Karpas-422 (cell line): ENCODE results near the gene SCN5A. TPM values are rescaled to one million over a fixed set of nuclear protein-coding genes. Genes with fewer than 3 reads are reported as not detected.

Experiments used
- DNase-seq: peaks from one replicate; pipeline ENCODE4 v3.0.0-alpha.2; 2015
- H2AFZ ChIP-seq: fragments of 200-600 bp; sonication (generic); 2 replicates; pipeline ENCODE4 v1.6.1; 2014; ENCODE audit warnings: antibody characterized with exemption, low read length, mixed read lengths
- H3K27ac ChIP-seq: fragments of 200-600 bp; sonication (generic); 2 replicates; pipeline ENCODE4 v1.5.1; 2014; ENCODE audit warnings: mild to moderate bottlenecking, low read length, moderate library complexity
- H3K27me3 ChIP-seq: fragments of 200-600 bp; sonication (generic); 2 replicates; pipeline ENCODE4 v1.6.1; 2014; ENCODE audit warnings: low read length, mixed read lengths
- H3K36me3 ChIP-seq: fragments of 200-600 bp; sonication (generic); 2 replicates; pipeline ENCODE4 v1.6.1; 2014; ENCODE audit warnings: low read length, mixed read lengths; ENCODE audit not compliant: insufficient read depth
- H3K4me1 ChIP-seq: fragments of 200-600 bp; sonication (generic); 2 replicates; pipeline ENCODE4 v1.6.1; 2014; ENCODE audit warnings: mild to moderate bottlenecking, low read length, mixed read lengths
- H3K4me2 ChIP-seq: fragments of 200-600 bp; sonication (generic); 2 replicates; pipeline ENCODE4 v1.6.1; 2014; ENCODE audit warnings: low read length, low read depth, mild to moderate bottlenecking; ENCODE audit not compliant: poor library complexity, severe bottlenecking
- H3K4me3 ChIP-seq: fragments of 200-600 bp; sonication (generic); 2 replicates; pipeline ENCODE4 v1.5.1; 2014; ENCODE audit warnings: mild to moderate bottlenecking, antibody characterized with exemption, low read length, mixed read lengths
- H3K79me2 ChIP-seq: fragments of 200-600 bp; sonication (generic); 2 replicates; pipeline ENCODE4 v1.6.1; 2014; ENCODE audit warnings: mild to moderate bottlenecking, low read length, mixed read lengths
- H3K9ac ChIP-seq: fragments of 200-600 bp; sonication (generic); 2 replicates; pipeline ENCODE4 v1.6.0; 2014; ENCODE audit warnings: low read length
- H3K9me2 ChIP-seq: fragments of 200-600 bp; sonication (generic), shearing (Covaris generic); replicated peaks from 2 replicates; pipeline ENCODE4 v1.6.0; 2014; ENCODE audit warnings: mild to moderate bottlenecking, low read length, moderate library complexity; ENCODE audit not compliant: insufficient read depth
- H3K9me3 ChIP-seq: fragments of 300-700, 200-600 bp; sonication (generic); 2 replicates; pipeline ENCODE4 v1.6.1; 2014; ENCODE audit warnings: low read length, mixed read lengths
- H4K20me1 ChIP-seq: fragments of 200-600 bp; sonication (generic); 2 replicates; pipeline ENCODE4 v1.6.1; 2014; ENCODE audit warnings: mild to moderate bottlenecking, antibody characterized with exemption, low read length, low read depth; ENCODE audit not compliant: insufficient read depth
- total RNA-seq: library from RNA; depleted of rRNA; stranded (reverse); fragments of >200 nt; shearing (Covaris generic); gene quantifications from 2 replicates; pipeline ENCODE4 v1.2.3, GENCODE V29; 2014; ENCODE audit warnings: low replicate concordance

SCN5A gene
- total RNA-seq, 1 experiment from 2014 or later: not detected

- no peaks in the 10 kb centered on the region for H4K20me1 ChIP-seq
- H2AFZ ChIP-seq: no peak overlapping the region
- H3K4me1 ChIP-seq: no peaks in the 10 kb centered on the region
- no peak overlapping the region for H3K9ac ChIP-seq
- H3K4me3 ChIP-seq: no peak overlapping the region
- no peaks in the 10 kb centered on the region for H3K27me3 ChIP-seq
- no peak for DNase-seq
- H3K27ac ChIP-seq: no peak overlapping the region
- no peaks in the 10 kb centered on the region for H3K36me3 ChIP-seq
- H3K9me3 ChIP-seq: no peaks in the 10 kb centered on the region
- H3K79me2 ChIP-seq: no peaks in the 10 kb centered on the region
- no peaks in the 10 kb centered on the region for H3K9me2 ChIP-seq
- no peak overlapping the region for H3K4me2 ChIP-seq
Observed at GRCh38 chr3:38587548-38588131, 61.8 kb downstream of the SCN5A start.

GRCh38 chr3:38586546-38587520 is 62.7 kb downstream of the SCN5A start:
- Histone ChIP-seq H3K27ac (no peak overlapping the region), H4K20me1 (no peaks in the 10 kb centered on the region), H3K79me2 (no peaks in the 10 kb centered on the region), H3K36me3 (no peaks in the 10 kb centered on the region), H3K27me3 (no peaks in the 10 kb centered on the region), H3K9me3 (no peaks in the 10 kb centered on the region), H3K4me1 (no peaks in the 10 kb centered on the region), H3K9me2 (no peaks in the 10 kb centered on the region), H3K9ac (no peak overlapping the region), H3K4me3 (no peak overlapping the region), H3K4me2 (no peak overlapping the region), H2AFZ (no peak overlapping the region)
- DNase-seq: no peak

GRCh38 chr3:38585791-38586420 is 63.6 kb downstream of the SCN5A start:
- H3K79me2 ChIP-seq: no peaks in the 10 kb centered on the region
- no peak overlapping the region for H3K4me3 ChIP-seq
- H3K36me3 ChIP-seq: no peaks in the 10 kb centered on the region
- H3K27me3 ChIP-seq: no peaks in the 10 kb centered on the region
- H3K9ac ChIP-seq: no peak overlapping the region
- no peak for DNase-seq
- no peaks in the 10 kb centered on the region for H3K9me2 ChIP-seq
- H3K27ac ChIP-seq: no peak overlapping the region
- no peak overlapping the region for H2AFZ ChIP-seq
- no peaks in the 10 kb centered on the region for H3K4me1 ChIP-seq
- no peaks in the 10 kb centered on the region for H4K20me1 ChIP-seq
- no peak overlapping the region for H3K4me2 ChIP-seq
- H3K9me3 ChIP-seq: no peaks in the 10 kb centered on the region

GRCh38 chr3:38583688-38584087 is 65.8 kb downstream of the SCN5A start:
- H3K9me3 ChIP-seq: no peaks in the 10 kb centered on the region
- H3K27ac ChIP-seq: no peak overlapping the region
- no peak overlapping the region for H3K4me2 ChIP-seq
- H4K20me1 ChIP-seq: no peaks in the 10 kb centered on the region
- H3K4me1 ChIP-seq: peaks cover 4% of the 10 kb centered on the region
- DNase-seq: no peak
- no peak overlapping the region for H2AFZ ChIP-seq
- no peaks in the 10 kb centered on the region for H3K9me2 ChIP-seq
- H3K4me3 ChIP-seq: no peak overlapping the region
- H3K9ac ChIP-seq: no peak overlapping the region
- no peaks in the 10 kb centered on the region for H3K79me2 ChIP-seq
- H3K27me3 ChIP-seq: no peaks in the 10 kb centered on the region
- no peaks in the 10 kb centered on the region for H3K36me3 ChIP-seq

- no peak for DNase-seq
- no peaks in the 10 kb centered on the region for H4K20me1 ChIP-seq
- H3K27me3 ChIP-seq: no peaks in the 10 kb centered on the region
- H3K4me2 ChIP-seq: no peak overlapping the region
- H3K9me3 ChIP-seq: no peaks in the 10 kb centered on the region
- H3K4me1 ChIP-seq: peaks cover 4% of the 10 kb centered on the region
- H3K27ac ChIP-seq: no peak overlapping the region
- no peaks in the 10 kb centered on the region for H3K36me3 ChIP-seq
- no peak overlapping the region for H2AFZ ChIP-seq
- no peaks in the 10 kb centered on the region for H3K9me2 ChIP-seq
- no peaks in the 10 kb centered on the region for H3K79me2 ChIP-seq
- no peak overlapping the region for H3K4me3 ChIP-seq
- H3K9ac ChIP-seq: no peak overlapping the region
Observed at GRCh38 chr3:38582941-38583645, 66.4 kb downstream of the SCN5A start.

- no peaks in the 10 kb centered on the region for H3K9me3 ChIP-seq
- DNase-seq: no peak
- H3K4me2 ChIP-seq: no peak overlapping the region
- no peak overlapping the region for H3K4me3 ChIP-seq
- H3K4me1 ChIP-seq: peaks cover 4% of the 10 kb centered on the region
- no peak overlapping the region for H3K9ac ChIP-seq
- no peaks in the 10 kb centered on the region for H3K79me2 ChIP-seq
- no peaks in the 10 kb centered on the region for H3K36me3 ChIP-seq
- H2AFZ ChIP-seq: no peak overlapping the region
- no peaks in the 10 kb centered on the region for H3K27me3 ChIP-seq
- H4K20me1 ChIP-seq: no peaks in the 10 kb centered on the region
- no peaks in the 10 kb centered on the region for H3K9me2 ChIP-seq
- H3K27ac ChIP-seq: no peak overlapping the region
Observed at GRCh38 chr3:38582316-38582715, 67.2 kb downstream of the SCN5A start.

- H3K79me2 ChIP-seq: no peaks in the 10 kb centered on the region
- no peak for DNase-seq
- H3K4me3 ChIP-seq: no peak overlapping the region
- no peaks in the 10 kb centered on the region for H3K27me3 ChIP-seq
- H3K9me3 ChIP-seq: no peaks in the 10 kb centered on the region
- H3K9me2 ChIP-seq: no peaks in the 10 kb centered on the region
- H3K36me3 ChIP-seq: no peaks in the 10 kb centered on the region
- no peak overlapping the region for H2AFZ ChIP-seq
- peaks cover 4% of the 10 kb centered on the region for H3K4me1 ChIP-seq
- no peak overlapping the region for H3K9ac ChIP-seq
- no peak overlapping the region for H3K4me2 ChIP-seq
- no peaks in the 10 kb centered on the region for H4K20me1 ChIP-seq
- H3K27ac ChIP-seq: no peak overlapping the region
Observed at GRCh38 chr3:38581774-38582173, 67.7 kb downstream of the SCN5A start.
